ENCODE results near the gene HOXB3.
A peak's percentile ranks its signal among the peaks of the same experiment; 100 is the strongest.

The HOXB3 gene

DNA sequence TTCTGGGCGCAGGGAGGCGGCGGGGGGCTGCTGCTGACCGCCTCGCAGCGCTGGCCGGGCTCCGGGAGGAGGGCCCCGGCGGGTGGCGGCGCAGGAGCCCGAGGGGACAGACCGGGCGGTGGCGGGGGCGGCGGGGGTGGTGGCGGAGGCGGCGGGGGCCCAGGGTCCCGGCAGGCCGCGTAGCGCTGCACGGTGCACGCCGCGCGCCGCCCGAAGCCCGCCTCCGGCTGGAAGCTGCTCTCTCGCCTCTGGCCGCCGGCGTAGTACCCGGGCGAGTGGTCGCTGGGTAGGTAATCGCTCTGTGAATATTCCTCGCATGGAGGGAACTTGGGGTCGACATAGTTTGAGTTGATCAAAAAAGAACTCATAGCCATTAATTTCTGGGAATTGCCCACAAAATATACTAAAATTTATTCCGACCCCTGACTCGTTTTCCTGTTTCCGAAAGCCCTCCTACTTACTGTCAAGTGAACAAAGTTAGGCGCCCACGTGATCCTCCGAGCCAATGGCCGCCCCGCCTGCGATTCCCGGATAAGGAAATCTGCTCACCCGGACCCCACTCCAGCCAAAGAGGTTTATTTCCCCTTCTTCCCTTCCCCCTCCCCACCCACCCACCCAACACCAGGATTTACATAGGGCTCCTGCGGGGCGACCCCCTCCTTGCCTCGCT is 12.0 kb downstream of the HOXB3 start, which contains the start of gene HOXB4:
HOXB4 (minus strand) TSS at position 405 of the 670 bp plus-strand sequence; CDS start at position 374, 31 bp downstream.
- TF ChIP-seq, protein P1, sequence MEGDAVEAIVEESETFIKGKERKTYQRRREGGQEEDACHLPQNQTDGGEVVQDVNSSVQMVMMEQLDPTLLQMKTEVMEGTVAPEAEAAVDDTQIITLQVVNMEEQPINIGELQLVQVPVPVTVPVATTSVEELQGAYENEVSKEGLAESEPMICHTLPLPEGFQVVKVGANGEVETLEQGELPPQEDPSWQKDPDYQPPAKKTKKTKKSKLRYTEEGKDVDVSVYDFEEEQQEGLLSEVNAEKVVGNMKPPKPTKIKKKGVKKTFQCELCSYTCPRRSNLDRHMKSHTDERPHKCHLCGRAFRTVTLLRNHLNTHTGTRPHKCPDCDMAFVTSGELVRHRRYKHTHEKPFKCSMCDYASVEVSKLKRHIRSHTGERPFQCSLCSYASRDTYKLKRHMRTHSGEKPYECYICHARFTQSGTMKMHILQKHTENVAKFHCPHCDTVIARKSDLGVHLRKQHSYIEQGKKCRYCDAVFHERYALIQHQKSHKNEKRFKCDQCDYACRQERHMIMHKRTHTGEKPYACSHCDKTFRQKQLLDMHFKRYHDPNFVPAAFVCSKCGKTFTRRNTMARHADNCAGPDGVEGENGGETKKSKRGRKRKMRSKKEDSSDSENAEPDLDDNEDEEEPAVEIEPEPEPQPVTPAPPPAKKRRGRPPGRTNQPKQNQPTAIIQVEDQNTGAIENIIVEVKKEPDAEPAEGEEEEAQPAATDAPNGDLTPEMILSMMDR (IDR thresholded peaks at IDR 0.05; ENCODE audit: low read depth, low read length, missing control alignments), result no peak
- in situ Hi-C loops (cut with HindIII; ENCODE audit: low sequenced_read_pairs), result no loop called here
- peak within 1 kb of the TSS; percentile 82 for H3K4me3 ChIP-seq (ENCODE audit: low read depth, low read length)
- peak; percentile 65 for DNase-seq (ENCODE audit: low read depth)

DNA sequence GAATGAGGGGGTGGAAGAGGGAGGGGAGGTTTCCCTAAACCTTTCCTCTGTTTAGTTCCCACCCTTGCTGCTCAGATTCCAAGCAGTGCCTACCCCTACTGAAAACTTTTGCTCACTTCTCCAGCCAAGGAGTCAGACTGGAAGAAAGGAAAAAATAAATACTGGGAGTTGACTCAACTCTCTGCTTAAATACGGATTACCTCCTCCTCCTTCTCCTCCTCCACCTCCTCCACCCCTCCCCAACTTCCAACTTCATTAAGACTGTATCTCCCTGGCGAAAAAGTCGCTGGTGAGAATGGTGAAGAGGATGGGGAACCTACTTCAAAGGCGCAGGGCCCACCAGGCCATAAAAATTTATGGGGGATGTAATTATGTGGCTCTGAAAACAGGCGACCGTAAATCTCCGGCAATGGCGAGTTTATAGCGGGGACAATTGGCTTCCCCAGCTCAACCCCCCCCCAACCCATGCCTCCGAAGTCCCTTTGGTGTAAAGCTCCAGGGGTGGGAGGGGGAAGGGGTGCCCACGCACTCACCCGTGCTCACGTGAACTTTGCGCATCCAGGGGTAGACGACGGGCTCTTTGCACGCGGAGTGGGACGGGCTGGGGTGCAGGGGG is 12.6 kb downstream of the HOXB3 start:
- in situ Hi-C loops (cut with HindIII; ENCODE audit: low sequenced_read_pairs), result no loop called here
- TF ChIP-seq, protein P1 (IDR thresholded peaks at IDR 0.05; ENCODE audit: low read depth, low read length, missing control alignments), result no peak
- no peak for DNase-seq (ENCODE audit: low read depth)
- peak overlapping the region; percentile 82 for H3K4me3 ChIP-seq (ENCODE audit: low read depth, low read length)

DNA sequence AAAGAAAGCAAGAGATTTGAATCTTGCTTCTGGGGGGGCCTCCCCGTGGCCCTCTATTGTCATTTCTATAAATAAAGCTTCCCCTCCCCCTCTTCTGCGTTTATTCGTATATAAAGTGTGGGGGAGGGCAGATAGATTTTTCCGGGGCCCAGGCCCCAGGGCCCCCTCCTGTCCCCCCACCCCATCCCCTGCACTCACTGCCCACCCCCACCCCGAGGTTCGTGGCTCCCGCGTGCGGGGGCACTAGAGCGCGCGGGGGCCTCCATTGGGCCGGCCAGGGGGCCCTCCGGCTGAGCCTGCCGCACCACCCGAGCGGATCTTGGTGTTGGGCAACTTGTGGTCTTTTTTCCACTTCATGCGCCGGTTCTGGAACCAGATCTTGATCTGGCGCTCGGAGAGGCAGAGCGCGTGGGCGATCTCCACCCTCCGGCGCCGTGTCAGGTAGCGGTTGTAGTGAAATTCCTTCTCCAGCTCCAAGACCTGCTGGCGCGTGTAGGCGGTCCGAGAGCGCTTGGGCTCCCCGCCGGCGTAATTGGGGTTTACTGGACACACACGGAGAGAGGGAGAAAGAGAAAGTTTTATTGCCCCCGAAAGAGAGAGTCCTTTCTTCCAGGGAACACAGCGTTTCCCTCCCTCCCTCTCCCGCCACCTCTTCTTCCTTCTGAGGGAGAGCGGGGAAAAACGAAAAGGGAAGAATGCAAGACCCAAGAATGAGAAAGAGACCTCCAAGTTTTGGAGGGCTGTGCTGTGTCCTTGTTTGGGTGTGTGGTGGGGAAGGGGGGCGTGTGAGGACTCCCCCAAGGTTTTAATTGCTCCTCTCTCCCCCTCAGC is 13.3 kb downstream of the HOXB3 start:
- peak overlapping the region; percentile 82 for H3K4me3 ChIP-seq (ENCODE audit: low read depth, low read length)
- no peak for DNase-seq (ENCODE audit: low read depth)
- in situ Hi-C loops (cut with HindIII; ENCODE audit: low sequenced_read_pairs), result no loop called here
- TF ChIP-seq, protein P1 (IDR thresholded peaks at IDR 0.05; ENCODE audit: low read depth, low read length, missing control alignments), result no peak

DNA sequence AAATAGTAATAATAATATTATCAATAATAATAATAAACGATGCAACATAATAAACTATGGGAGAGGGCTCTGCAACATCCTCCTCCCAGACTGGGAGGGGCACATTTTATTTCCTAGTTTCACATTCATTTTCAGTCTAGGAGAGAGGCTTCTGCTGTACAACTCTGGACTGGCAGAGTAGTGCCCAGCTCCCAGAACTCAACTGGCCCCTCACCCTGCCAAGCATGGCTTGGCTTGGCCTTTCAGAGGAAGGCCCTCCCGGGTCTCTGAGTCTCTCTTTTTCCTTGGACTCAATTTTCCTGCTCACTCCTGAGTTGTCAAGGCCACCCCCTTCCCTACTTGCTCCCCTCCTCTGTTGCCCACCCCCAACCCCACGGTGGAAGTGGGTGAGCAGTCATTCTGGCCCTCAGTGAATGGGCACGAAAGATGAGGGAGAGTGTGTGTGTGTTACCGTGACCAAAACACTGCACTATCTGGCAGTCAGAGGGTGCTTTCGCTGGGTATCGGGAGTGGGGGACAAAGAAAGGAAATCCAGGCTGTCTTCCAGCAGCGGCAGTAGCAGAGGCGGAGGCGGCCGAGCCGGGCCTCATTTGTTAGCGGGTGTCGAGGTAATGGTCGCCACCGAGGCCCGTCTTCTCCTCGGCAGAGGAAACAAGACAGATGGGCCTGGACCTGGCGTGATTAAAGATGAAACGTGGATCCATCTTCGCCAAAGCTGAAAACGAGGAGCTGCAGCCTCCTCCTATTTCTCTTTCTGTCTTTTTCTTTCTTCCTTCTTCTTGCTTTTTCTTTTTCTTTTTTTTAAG is 14.2 kb downstream of the HOXB3 start:
- peak overlapping the region; percentile 82 for H3K4me3 ChIP-seq (ENCODE audit: low read depth, low read length)
- in situ Hi-C loops (cut with HindIII; ENCODE audit: low sequenced_read_pairs), result no loop called here
- TF ChIP-seq, protein P1 (IDR thresholded peaks at IDR 0.05; ENCODE audit: low read depth, low read length, missing control alignments), result no peak

DNA sequence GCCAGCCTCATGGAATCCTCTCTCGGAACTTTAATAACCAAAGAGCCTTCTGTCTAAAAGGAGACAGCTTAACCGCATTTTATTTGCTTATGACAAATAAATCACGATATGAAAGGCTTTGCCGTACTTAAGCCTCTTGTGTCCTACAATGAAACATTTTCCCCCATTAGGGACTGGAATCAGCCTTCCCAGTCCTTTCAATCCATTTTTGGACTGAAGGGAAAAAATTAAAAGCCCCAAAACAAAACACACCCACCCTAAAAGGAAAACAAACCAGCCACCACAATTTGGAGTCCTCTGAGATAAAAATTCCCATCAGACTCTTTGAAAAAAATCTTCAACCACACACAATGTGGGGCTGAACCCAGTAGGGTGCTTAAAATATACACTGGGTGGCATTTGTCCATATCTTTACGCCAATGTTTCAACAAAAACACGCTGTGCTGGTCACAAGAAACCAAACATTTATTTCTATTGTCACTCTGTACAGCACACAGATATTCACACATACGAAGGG is 14.9 kb downstream of the HOXB3 start:
- in situ Hi-C loops (cut with HindIII; ENCODE audit: low sequenced_read_pairs), result no loop called here
- DNase-seq (ENCODE audit: low read depth), result no peak
- TF ChIP-seq, protein P1 (IDR thresholded peaks at IDR 0.05; ENCODE audit: low read depth, low read length, missing control alignments), result no peak
- peak overlapping the region; percentile 82 for H3K4me3 ChIP-seq (ENCODE audit: low read depth, low read length)

More for the DNA sequence above, 14.2 kb downstream of the HOXB3 start:
- no peak for DNase-seq (ENCODE audit: low read depth)

All from astrocyte of the cerebellum (primary cell).